Calu3 (cell line): Measurements from ENCODE around the gene FAT4. TPM values are rescaled to one million over a fixed set of nuclear protein-coding genes. Genes with fewer than 3 reads are reported as not detected.

Source experiments
- Bru-seq: library from RNA; stranded (reverse); fragments of 400-500 nt; gene quantifications from one replicate; lab custom pipeline; 2021; lab: Mats Ljungman, UMichigan
- BruChase-seq, 2 experiments: library from RNA; stranded (reverse); fragments of 400-500 nt; gene quantifications; one replicate each; lab custom pipeline; 2021; lab: Mats Ljungman, UMichigan
- BruUV-seq: library from RNA; stranded (reverse); fragments of 400-500 nt; replicated peaks from 2 replicates; lab custom pipeline; 2021; lab: Mats Ljungman, UMichigan
- CTCF ChIA-PET: fragments of 300-600 bp; sonication (Branson Sonifier 250); formaldehyde crosslinking; loops from one replicate; lab custom pipeline; 2022; ENCODE audit warnings: antibody characterized with exemption; lab: Charles Lee
- DNase-seq: peaks from one replicate; pipeline ENCODE4 v3.0.0; 2022
- H3K27ac Mint-ChIP-seq: one replicate; pipeline ENCODE4 v1.8.0; 2022; ENCODE audit warnings: mixed read lengths; ENCODE audit not compliant: unreplicated experiment
- H3K27me3 Mint-ChIP-seq: one replicate; pipeline ENCODE4 v1.8.0; 2022; ENCODE audit warnings: mixed read lengths; ENCODE audit not compliant: unreplicated experiment
- H3K36me3 Mint-ChIP-seq: one replicate; pipeline ENCODE4 v1.8.0; 2022; ENCODE audit warnings: mild to moderate bottlenecking, moderate library complexity, mixed read lengths; ENCODE audit not compliant: insufficient read depth, unreplicated experiment
- H3K4me1 Mint-ChIP-seq: one replicate; pipeline ENCODE4 v1.8.0; 2022; ENCODE audit warnings: mild to moderate bottlenecking, low read depth, mixed read lengths; ENCODE audit not compliant: unreplicated experiment
- H3K4me3 Mint-ChIP-seq: one replicate; pipeline ENCODE4 v1.8.0; 2022; ENCODE audit warnings: mild to moderate bottlenecking, low read depth, moderate library complexity, mixed read lengths; ENCODE audit not compliant: unreplicated experiment
- H3K9me3 Mint-ChIP-seq: one replicate; pipeline ENCODE4 v1.8.0; 2022; ENCODE audit warnings: low read depth, mixed read lengths; ENCODE audit not compliant: unreplicated experiment
- CTCF ChIP-seq: fragments of 200-600 bp; IDR thresholded peaks from one replicate; pipeline ENCODE4 v1.8.0; 2022; ENCODE audit warnings: antibody characterized with exemption; ENCODE audit not compliant: unreplicated experiment
- intact Hi-C: fragments of 100-400 bp; cut with micrococcal nuclease; formaldehyde crosslinking; loops from one replicate; pipeline ENCODE4 v1.10.0; 2022; ENCODE audit not compliant: unreplicated experiment
- long read RNA-seq: library from polyadenylated mRNA; stranded (forward); transcript quantifications from one replicate; pipeline ENCODE4 v2.0.0, GENCODE V29; 2022
- total RNA-seq: library from RNA; stranded (reverse); gene quantifications from 2 replicates; pipeline ENCODE4 v1.2.3, GENCODE V29; 2022

Gene FAT4
- total RNA-seq: 4.6 and 4.7 TPM in 2 replicates
- Bru-seq, nascent RNA: percentile 51 among the genes with signal in this experiment
- percentile 57 among the genes with signal in this experiment for BruChase-seq, experiment 1, labeled RNA remaining after a 6-hour chase
- BruChase-seq, experiment 2, labeled RNA remaining after a 2-hour chase: percentile 47 among the genes with signal in this experiment
- long read RNA-seq, partial matches to known transcripts: 1 of 1 reads
- long read RNA-seq, other reads (novel, unspliced or antisense): 0 of 1 reads

GRCh38 chr4:125314676-125315575 is at the start of gene FAT4:
Gene FAT4, plus strand, starts transcription at chr4:125314955. Its CDS starts 1,457 bp downstream, at chr4:125316412.
- intact Hi-C loops: loop anchor here (1.0 to 10.0 kb wide), 5 partner anchors 77 to 1092 kb away; no protein-coding TSS in a partner anchor
- Mint-ChIP-seq H3K9me3 (no peaks in the 10 kb centered on the region), H3K4me1 (no peaks in the 10 kb centered on the region), H3K27ac (peak within 1 kb of the TSS; percentile 54), H3K27me3 (no peaks in the 10 kb centered on the region), H3K4me3 (peak within 1 kb of the TSS; percentile 96), H3K36me3 (peaks cover 37% of the 10 kb centered on the region)
- no TSS peak for BruUV-seq
- CTCF ChIA-PET: interaction anchor here (0.7 to 2.6 kb wide), 4 partner anchors 9 to 981 kb away, joined by 3 to 31 read pairs (median 4); no protein-coding TSS in a partner anchor
- no peak for TF ChIP-seq CTCF
- peak; percentile 89 for DNase-seq

DNA sequence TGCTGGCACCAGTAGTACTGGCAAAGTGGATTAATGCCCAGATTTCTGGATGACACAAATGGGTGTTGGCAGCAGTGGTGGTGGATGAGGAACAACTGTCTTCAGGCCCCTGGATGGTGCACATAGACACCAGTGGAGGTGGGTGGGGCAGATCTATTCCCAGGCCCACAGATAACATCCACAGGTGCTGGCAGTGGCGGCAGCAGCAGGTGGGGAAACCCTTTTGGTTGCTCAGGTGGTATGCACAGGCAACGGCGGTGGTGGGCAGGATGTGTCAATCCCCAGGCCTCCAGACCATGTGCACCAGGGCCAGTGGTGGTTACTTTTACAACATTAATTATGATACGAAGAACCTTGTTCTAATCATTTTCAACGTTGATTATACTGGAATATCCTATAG is 48.9 kb upstream of the FAT4 start:
- TF ChIP-seq CTCF: no peak
- Mint-ChIP-seq H3K9me3 (no peaks in the 10 kb centered on the region), H3K4me1 (no peaks in the 10 kb centered on the region), H3K27me3 (no peaks in the 10 kb centered on the region), H3K4me3 (no peak overlapping the region), H3K36me3 (no peaks in the 10 kb centered on the region), H3K27ac (no peak overlapping the region)
- no TSS peak for BruUV-seq
- CTCF ChIA-PET: no interaction called here
- intact Hi-C loops: no loop called here
- DNase-seq: no peak

DNA sequence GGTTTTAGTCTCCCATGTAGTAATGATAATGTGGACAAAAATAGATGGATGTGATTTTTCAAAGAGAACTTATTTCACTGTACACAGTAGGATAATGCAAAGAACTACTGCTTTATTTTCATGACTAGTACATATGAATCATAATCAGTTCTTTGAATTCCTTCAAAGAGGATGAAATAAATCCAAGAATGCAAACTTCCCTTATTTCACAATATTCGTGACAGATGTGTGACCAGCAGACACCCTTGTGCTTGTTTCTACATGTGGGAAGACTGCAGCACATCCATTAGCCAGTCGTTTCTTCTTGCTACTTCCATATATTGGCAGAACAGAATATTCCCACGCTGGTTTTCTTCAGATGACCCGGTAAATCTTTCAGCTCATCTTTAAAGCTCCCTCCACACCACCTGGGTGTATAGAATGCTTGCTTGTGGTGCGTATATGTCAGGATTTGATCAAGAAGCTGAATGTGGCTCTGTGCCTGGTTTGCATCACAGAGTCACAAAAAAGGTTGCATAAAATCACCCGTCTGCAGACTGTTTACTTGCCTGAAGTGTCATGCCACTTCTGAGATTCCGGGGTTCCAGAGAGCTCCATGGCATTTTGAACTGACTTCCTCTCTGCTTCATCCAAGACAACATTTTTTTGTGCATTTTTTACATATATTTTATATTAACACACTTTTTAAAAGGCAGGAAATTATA is 47.7 kb upstream of the FAT4 start:
- Mint-ChIP-seq H3K27me3 (no peaks in the 10 kb centered on the region), H3K9me3 (no peaks in the 10 kb centered on the region), H3K27ac (no peak overlapping the region), H3K36me3 (no peaks in the 10 kb centered on the region), H3K4me3 (no peak overlapping the region), H3K4me1 (peaks cover 6% of the 10 kb centered on the region)
- no peak for TF ChIP-seq CTCF
- CTCF ChIA-PET: no interaction called here
- DNase-seq: no peak
- intact Hi-C loops: no loop called here
- no TSS peak for BruUV-seq

- Mint-ChIP-seq H3K27ac (no peak overlapping the region), H3K4me3 (no peak overlapping the region)
- intact Hi-C loops: no loop called here
Observed at GRCh38 chr4:125267630-125268029, 47.1 kb upstream of the FAT4 start.

More at GRCh38 chr4:125267630-125268029, 47.1 kb upstream of the FAT4 start:
- BruUV-seq: no TSS peak
- Mint-ChIP-seq H3K36me3 (no peaks in the 10 kb centered on the region), H3K27me3 (no peaks in the 10 kb centered on the region), H3K4me1 (peaks cover 8% of the 10 kb centered on the region), H3K9me3 (no peaks in the 10 kb centered on the region)
- DNase-seq: no peak
- CTCF ChIA-PET: no interaction called here
- no peak for TF ChIP-seq CTCF
